HL-60 (cell line): ENCODE data around the gene SLC66A3.

Experiments
- GABPA ChIP-seq: IDR thresholded peaks from 2 replicates; pipeline ENCODE4 v1.6.1; 2012; ENCODE audit warnings: low read depth
- POLR2AphosphoS5 ChIP-seq: IDR thresholded peaks from 2 replicates; pipeline ENCODE4 v1.6.1; 2012; ENCODE audit warnings: low read depth
- TF ChIP-seq, protein P1 (sequence below): IDR thresholded peaks from one replicate; pipeline ENCODE4 v1.5.1; 2011; ENCODE audit warnings: low read length, control low read depth, inconsistent platforms; ENCODE audit not compliant: insufficient read depth
- TF ChIP-seq, protein P2 (sequence below): IDR thresholded peaks from 2 replicates; pipeline ENCODE4 v1.6.1; 2012; ENCODE audit warnings: low read depth; ENCODE audit not compliant: insufficient replicate concordance

DNA sequence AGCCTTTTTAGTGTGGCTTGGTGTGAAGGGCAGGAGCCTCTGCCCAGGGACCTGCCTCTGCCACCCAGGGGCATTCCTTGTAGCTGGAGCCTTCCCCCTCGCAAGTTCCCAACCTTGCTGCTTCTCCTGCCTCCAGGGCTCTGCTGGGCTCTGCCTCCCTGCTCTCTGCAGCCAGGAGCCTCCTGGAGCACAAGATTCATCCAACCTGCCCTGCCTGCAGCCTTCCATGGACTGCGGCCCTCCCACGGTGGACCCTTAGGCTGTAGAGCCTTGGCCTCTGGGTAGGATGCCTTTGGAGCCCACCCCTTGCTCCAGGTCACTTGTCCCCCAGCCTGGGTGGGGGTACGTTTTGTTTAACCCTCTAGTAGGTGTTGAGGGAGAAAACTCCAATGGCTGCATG is 2.5 kb downstream of the SLC66A3 start:
- TF ChIP-seq, protein P1, sequence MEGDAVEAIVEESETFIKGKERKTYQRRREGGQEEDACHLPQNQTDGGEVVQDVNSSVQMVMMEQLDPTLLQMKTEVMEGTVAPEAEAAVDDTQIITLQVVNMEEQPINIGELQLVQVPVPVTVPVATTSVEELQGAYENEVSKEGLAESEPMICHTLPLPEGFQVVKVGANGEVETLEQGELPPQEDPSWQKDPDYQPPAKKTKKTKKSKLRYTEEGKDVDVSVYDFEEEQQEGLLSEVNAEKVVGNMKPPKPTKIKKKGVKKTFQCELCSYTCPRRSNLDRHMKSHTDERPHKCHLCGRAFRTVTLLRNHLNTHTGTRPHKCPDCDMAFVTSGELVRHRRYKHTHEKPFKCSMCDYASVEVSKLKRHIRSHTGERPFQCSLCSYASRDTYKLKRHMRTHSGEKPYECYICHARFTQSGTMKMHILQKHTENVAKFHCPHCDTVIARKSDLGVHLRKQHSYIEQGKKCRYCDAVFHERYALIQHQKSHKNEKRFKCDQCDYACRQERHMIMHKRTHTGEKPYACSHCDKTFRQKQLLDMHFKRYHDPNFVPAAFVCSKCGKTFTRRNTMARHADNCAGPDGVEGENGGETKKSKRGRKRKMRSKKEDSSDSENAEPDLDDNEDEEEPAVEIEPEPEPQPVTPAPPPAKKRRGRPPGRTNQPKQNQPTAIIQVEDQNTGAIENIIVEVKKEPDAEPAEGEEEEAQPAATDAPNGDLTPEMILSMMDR: no peak
- TF ChIP-seq, protein P2, sequence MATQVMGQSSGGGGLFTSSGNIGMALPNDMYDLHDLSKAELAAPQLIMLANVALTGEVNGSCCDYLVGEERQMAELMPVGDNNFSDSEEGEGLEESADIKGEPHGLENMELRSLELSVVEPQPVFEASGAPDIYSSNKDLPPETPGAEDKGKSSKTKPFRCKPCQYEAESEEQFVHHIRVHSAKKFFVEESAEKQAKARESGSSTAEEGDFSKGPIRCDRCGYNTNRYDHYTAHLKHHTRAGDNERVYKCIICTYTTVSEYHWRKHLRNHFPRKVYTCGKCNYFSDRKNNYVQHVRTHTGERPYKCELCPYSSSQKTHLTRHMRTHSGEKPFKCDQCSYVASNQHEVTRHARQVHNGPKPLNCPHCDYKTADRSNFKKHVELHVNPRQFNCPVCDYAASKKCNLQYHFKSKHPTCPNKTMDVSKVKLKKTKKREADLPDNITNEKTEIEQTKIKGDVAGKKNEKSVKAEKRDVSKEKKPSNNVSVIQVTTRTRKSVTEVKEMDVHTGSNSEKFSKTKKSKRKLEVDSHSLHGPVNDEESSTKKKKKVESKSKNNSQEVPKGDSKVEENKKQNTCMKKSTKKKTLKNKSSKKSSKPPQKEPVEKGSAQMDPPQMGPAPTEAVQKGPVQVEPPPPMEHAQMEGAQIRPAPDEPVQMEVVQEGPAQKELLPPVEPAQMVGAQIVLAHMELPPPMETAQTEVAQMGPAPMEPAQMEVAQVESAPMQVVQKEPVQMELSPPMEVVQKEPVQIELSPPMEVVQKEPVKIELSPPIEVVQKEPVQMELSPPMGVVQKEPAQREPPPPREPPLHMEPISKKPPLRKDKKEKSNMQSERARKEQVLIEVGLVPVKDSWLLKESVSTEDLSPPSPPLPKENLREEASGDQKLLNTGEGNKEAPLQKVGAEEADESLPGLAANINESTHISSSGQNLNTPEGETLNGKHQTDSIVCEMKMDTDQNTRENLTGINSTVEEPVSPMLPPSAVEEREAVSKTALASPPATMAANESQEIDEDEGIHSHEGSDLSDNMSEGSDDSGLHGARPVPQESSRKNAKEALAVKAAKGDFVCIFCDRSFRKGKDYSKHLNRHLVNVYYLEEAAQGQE: no peak
- TF ChIP-seq POLR2AphosphoS5: no peak
- no peak for TF ChIP-seq GABPA
